ENCODE results near the gene PHLDA2.

Gene PHLDA2

DNA sequence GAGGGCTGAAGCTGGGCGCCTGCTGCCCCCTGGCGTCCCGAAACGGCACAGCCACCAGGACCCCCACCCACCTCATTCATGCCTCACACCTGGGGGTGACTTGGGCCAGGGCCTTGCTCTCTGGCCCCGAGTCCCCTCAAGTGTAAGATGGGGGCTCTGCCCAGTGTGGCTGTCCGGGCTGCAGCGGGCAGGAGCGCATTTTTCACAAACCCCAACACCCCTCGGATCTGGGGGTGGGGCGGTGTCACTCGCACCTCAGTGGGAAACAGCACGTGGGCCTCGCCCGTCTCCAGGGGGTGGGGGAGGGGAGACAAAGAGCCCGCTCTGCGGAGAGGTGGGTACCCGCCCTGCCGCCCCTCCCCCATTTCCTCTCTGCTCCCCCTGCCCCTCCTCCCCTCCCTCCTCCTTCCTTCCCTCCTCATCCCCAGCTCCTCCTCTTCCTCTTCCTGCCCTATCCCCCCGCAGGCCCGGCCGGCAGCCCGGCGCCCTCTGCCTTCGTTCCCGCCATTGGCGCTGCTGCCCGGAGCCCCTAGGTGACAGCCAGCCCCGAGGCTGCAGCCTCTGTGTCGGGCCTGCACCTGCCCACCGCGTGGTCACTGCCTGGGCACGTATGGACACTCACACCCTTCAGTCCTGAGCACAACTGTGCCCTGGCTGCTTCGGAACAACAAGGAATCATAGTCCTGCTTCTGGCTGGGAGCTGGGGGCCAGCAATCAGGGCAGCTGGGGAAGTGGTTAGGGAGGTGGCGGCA, 36.8 kb downstream of the PHLDA2 start:
- peak; percentile 52 for DNase-seq

DNA sequence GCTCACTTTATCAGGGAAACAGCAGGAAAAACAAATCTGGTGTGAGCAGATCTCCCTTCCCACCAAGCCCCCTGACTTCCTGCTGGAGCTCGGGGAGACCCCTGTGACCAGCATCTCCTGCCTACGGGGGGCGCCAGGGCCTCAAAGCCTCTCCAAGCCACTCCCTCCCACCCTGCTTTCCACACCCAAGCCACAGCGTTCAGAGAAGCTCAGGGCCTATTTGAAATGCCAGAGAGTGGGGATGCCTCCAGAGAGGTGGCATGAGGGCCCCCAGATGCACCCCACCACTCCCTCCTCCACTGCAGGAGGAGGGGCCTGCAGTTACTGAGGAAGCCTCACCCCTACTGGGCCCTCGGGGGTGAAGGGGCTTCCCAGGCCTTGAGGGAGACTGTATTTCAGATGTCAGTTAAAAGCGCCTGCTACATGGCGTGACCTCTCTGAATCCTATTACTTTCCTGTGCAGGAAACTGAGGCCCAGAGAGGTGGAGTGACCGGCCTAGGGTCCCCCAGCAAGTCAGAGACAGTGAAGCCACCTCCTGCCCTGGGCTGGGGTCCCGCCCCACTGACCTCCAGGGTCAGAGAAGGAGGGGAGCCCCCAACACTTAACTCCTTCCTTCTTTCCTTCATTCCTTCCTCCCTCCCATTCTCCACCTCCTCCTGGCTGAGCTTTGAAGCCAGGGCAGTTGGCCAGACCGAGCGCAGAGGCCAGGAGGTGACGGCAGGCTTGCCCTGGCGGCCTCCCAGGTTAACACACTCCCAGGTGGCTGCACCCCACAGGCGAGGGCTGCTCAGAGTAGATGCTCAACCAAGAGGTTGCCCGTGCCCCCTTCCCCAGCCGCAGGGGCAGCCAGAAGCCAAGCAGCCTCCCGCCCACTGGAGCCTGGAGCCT, 37.6 kb downstream of the PHLDA2 start:
- DNase-seq = peak; percentile 31

DNA sequence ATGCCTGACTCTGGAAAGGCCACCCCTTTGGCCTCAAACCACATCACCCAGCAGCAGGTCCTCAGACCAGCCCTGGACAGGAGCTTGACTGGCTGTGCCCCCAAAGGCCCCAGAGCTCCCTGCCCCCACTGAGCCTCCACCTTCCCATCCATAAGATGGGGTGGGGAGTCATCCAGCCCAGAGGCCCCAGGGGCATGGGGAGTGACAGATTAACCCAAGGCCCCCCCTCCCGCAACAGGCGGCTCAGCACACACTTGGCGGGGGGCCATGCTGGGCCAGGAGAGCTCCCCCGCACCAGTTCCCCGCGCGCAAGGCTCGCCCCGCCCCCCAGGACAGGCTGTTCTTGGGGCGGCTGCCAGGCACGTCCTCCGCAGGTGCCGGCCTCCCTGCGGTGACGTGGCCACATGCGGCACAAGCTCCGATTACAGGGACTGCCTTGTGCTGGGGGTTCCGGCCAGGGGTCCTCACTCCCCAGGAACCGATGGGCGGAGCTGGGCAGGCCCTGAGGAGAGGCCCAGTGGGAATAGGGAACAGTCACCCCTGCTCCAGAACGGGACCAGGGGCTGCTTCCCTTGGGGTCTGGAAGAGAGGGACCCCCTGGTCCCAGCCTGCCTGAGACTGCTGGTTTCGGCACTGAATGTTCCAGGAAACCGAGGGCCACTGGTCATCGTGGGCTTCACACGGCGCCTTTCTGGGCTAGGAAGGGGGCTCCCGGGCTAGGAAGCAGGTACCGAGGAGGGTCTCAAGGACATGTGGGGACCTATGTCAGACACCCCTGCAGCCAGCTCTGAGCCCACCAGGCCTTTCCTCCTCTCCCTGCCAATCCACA, 38.5 kb downstream of the PHLDA2 start:
- no peak for DNase-seq

DNA sequence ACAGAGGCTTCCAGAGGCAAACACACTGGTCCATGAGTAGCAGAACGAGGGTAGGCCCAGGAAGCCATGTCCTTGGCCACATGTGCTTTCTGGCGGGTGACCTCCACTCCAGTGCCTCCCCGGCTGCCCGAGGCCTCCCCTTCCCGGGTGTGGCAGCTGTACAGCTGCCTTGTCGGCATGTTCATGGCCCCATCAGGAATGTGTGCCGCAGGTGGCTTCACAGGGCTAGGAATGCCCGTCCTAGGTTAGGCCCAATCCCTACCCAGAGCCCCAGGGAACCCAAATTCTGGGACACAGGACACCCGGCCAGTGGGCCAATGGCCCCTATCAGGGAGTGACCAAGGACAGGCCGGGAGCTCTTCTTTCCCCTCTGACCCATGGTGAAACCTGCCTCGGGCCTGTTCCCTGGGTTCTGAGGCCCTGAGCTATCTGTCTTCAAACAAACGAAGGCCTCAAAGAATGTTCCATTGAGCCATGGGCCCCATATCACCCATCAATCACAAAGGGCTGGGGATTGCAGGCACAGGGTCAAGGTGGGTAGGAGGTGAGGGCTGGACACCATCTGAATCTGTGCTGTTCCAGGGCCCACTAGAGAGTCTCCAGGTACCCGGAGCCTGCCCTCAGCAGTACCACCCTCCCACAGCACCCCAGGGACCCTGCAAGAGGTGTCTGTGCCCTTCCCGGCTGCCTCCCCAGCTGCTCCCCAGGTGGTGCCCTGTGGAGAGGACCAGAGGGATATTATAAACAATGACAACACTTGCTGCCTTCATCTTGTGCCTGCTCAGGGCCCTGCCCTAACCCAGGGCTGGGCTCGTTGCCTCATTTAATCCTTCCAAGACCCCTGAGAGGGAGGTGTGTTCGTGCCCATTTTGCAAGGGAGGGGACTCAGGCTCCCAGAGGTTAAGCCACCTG, 39.6 kb downstream of the PHLDA2 start:
- DNase-seq = no peak

DNA sequence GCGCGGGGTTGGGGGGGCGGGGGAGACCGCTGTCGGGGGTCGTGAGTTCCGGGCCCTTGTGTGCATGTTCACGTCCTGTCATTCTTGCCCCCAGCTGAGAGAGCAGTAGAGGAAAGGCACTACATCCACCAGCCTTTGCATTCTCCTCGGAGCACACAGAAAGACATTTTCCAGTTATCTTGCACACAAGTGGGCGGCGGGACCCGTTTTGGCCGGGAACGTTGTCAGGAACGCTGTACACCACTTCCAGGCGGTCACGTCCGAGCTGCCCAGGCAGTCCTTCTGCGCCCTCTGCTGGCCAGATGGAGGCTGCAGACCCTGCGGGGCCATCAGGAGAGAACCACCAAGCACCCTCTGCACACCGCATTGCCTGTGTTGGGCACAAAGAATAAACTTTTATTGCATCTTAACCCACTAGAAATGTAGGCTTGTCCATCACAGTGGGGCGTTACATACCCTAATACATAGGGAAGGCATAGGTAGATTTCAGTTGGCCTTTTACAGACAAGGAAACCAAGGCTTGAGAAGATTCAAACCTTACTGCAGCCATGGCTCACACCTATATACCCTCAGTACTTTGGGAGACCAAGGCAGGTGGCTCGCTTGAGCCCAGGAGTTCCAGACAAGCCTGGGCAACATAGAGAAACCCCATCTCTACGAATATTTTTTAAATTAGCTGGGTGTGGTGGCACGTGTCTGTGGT, 40.8 kb downstream of the PHLDA2 start:
- DNase-seq = peak; percentile 69

DNA sequence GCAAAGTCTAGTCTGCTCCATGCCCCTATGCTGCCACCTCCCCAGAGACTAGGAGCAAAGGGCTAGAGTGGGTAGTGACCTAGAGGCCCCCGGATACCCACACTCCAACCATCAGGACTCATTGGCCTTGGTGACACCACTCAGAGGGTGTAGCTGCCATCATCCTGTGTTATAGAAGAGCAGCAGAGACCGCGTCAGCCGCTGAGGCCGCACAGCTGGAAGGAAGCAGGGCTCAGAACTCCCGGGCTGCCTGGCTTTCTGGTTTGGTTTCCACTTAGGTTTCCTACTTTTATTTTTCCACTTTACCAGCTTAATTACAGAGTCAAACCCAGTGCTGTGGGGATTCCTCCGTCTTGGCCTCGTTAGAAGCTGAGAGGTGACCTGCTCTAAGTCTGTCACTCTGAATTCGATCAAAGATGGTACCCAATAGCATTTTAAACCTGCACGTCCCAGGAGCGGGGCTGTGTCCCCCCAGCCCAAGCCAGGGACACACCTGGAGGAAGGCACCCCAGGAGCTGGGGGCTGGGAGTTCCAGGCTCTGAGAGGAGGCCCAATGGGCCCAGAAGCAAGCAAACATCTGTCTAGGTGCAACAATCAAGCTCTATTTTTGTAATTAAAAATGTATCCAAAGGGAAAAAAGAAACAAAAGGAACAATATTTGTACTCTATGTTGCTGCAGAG, 41.6 kb downstream of the PHLDA2 start:
- no peak for DNase-seq

DNA sequence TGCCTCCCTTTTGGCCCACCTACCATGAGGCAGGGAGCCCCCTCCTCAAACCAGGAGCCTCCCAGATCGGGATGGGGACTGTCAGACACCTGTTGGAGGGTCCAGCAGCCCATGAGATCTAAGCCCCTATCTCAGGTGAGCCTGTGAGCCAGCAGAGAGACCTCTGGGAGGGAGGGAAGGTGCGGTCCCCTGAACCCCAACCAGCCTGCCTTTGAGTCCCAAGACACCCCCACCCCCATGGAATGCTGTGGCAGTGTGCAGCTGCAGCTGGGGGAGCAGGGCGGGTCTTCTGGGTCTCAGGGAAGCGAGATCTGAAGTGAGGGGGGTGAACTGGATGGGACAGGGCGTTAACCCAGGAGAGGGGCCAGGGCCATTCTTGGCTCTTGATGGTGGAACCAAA, 42.3 kb downstream of the PHLDA2 start:
- no peak for DNase-seq

DNA sequence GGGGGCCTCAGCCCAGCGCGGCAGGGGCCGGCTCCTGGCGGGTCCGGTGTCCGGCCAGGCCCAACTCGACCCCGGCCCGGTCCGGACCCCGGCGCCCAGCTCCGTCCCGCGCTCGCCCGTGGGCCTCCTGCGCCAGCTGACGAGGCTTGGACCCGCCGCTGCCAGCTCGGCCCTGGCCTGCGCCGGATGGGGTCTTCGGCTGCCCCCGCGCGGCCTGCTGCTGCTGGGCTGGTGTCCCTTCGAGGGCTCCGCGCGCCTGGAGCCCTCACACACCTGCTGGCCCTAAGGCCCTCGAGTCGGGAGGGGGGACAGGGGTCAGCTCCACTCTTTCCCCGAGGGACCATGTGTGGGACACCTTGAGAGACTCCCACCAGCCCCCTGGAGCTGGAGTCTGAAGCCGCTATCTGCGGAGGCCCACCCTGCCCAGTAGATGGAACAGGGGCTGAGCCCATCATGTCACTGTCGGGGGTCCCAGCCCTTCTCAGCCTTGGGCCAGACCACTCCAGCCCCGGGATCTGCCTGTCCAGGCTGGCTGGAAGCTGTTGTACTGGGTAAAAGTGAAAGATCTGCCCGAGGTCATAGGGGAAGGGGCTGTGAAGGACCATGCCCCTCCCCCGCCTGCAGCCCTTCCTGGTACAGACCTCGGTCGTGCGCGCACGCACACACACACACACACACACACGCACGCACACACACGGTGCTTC, 42.9 kb downstream of the PHLDA2 start:
- DNase-seq = no peak

DNA sequence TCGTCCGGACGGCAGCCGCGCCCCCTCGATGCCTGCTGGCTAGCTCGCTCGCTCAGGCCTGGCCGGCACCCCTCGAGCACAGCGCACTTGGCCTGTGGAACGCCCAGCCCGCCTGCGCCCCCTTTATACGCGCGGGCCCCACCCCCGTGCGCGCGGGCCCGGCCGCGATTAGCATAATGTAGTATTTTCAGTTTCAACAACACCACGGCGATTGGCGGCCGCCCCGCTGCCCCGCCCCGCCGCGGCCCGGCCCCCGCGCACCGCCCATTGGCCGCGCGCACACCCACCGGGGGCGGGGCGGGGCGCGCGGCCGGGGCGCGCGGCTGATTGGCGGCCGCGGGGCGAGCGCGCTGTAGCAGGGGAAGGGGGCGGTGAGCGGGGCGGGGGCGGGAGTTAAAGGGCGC, 43.5 kb downstream of the PHLDA2 start, which contains the start of gene CDKN1C:
Gene CDKN1C, minus strand, starts transcription at position 98 of the 404 bp plus-strand sequence. CDS start 319 bp downstream, outside the sequence.
- peak; percentile 25 for DNase-seq

DNA sequence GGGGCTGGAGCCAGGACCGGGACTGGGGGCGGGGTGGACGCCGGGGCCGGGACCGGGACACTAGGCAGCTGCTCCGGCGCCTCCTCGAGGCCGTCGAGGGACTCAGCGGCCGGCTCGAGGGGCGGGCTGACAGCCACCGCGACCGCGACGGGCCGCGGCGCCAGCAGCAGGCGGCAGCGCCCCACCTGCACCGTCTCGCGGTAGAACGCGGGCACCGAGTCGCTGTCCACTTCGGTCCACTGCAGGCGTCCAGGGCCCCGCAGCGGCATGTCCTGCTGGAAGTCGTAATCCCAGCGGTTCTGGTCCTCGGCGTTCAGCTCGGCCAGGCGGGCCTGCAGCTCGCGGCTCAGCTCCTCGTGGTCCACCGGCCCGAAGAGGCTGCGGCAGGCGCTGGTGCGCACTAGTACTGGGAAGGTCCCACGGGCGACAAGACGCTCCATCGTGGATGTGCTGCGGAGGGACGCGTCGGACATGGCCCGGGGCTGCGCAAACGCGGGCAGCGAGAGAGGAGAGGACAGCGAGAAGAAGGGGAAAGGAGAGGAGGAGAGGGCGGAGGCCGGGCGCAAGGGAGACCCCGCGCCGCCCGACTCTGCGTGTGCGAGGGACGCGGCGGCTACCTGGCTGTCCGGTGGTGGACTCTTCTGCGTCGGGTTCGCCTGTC, 44.1 kb downstream of the PHLDA2 start:
- DNase-seq = no peak

DNA sequence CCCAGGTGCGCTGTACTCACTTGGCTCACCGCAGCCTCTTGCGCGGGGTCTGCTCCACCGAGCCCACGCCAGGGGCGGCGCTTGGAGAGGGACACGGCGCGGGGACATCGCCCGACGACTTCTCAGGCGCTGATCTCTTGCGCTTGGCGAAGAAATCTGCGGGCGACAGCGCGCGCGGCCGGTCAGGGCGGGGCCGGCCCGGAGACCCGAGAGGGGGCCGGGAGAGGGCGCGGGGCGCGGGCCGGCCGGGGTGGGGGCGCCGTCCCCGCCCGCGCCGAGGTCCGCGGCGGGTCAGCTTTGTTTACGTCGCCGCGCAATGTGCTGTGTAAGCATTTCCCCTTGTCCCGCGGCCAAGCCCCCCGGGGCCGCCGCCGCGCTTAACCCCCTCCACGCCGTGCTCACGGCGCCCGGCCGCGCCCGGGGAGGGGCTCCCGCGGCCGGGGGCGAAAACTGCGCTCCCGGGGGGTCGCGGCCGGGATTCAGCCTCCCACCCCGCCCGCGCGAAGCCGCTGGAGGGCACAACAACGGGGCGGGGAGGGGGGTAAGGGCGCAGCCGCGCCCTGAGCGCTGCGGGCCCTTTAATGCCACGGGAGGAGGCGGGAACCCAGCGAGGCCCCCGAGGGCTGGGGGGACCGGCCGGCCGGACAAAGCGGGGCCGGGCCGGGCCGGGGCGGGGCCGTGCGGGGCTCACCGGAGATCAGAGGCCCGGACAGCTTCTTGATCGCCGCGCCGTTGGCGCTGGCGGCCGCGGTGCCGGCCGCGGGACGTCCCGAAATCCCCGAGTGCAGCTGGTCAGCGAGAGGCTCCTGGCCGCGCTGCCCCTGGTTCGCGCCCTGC, 45.0 kb downstream of the PHLDA2 start:
- DNase-seq = no peak

DNA sequence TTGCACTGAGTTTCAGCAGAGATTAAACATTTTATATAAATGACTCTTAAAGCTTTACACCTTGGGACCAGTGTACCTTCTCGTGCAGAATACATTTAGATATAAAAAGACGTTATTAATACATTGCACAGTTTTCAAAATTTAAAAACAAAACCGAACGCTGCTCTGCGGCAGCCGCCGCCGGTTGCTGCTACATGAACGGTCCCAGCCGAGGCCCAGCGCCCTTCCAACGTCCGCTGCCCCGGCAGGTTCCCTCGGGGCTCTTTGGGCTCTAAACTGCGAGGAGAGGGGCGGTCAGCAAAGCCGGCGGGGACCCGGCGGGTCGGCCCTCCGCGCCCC, 45.6 kb downstream of the PHLDA2 start:
- DNase-seq = no peak

DNA sequence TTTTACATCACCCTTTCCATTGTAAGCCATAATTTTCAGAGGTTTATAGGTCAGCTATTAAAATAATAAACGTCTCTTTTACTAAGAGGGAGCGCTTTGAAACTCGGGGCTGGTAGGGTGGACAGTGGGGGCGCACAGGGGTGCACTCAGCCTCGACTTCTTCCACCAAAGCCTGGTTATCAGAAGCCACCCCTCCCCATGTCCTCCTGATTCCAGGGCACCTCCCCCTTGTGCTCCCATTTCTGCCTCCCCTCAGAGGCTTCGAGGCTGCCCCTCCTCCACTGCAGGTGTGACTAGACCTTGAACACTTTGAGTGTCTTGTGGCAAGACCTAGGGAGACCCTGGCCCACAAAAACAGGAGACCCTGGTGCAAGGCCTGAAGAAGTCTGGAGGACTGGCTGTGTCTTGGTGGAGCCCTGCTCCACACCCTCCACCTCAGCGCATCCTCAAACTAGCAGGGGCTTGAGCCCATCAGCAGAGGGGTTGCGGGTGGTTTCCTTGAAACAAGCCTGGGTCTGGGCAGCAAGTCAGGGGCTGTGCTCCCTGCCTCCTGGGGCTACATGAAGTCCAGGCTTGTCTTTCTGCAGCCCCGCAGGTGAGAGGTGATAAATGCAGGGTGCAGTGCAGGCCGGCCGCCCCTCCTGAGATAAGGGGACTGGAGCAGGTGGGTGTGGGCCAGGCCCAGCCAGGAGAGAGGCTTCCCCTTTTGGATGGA, 46.7 kb downstream of the PHLDA2 start:
- DNase-seq = no peak

DNA sequence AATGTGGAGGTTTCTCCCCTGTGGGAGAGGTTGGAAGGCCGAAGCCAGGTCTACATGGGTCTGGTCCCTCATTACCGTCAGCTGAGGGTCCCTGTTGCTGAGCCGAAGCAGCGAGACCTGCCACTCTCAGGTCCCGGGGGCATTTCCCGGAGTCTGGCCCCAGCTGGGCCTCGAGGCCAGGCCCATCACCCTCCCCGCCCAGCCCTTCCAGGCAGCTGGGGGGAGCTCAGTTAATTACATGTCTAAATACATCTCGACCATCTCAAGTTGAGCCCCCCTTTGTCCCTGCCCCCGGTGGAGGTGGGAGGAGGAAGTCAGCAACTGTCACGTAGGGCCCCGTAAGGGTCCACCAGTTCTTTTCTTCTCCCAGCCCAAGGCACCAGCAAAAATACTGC, 47.2 kb downstream of the PHLDA2 start:
- DNase-seq = no peak

DNA sequence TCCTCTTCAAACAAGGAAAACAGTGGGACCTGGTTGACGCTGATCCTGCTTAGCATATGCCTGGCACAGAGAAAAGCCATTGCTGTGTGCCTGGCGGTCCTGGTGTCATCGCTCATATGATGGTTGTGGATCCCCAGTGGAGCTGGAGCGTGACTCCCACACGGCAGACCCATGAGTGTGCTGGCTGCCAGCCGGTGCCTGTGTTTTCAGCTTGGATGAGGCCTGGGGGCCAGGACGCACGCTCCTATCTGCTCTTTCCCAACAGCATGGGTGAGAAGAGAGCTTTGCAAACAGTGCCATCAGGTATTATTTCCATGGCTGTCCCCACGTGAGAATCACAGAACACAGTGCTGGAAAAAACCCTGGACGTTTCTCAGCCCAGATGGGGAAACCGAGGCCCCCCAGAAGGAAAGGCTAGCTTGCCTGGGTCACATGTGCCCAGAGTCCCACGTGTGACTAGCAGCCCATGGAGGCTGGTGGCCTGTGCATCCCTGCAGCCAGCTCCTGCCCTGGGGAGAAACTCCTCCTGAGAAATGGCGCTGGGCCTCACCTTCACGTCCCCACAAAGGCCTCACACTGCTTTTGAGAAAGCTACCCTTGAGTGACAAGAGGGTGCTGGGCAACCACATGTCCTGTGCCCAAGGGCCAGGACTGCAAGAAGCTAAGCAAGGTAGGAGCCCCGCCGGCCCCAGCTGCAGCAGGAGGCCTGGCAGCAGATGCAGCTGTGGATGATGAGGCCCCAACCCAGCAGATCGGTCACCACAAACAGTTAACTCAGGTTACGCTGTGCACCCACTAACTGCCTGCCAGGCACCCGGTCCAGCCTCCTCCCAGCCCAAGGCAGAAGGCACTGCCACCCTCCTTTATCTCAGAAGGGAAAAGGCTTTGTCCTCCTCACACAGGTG, 47.9 kb downstream of the PHLDA2 start:
- no peak for DNase-seq

DNA sequence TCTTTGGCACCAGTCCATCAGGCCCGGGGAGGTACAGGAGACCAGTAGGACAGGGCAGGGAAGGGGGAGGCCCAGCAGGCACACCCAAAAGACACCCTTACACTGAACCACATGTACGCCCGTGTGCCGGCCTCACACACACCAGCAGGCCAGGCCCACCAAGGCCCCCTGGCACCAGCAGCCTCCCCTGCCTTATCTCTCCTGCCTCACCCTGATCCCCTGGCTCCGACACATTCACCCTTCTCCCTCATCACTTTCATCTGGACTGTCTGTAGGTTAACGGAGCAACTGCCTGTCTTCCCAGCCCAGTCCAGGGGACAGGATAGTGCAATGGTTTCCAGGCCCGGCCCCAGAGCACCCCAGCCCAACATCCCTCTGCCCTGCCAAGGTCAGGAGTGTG, 48.6 kb downstream of the PHLDA2 start:
- no peak for DNase-seq

DNA sequence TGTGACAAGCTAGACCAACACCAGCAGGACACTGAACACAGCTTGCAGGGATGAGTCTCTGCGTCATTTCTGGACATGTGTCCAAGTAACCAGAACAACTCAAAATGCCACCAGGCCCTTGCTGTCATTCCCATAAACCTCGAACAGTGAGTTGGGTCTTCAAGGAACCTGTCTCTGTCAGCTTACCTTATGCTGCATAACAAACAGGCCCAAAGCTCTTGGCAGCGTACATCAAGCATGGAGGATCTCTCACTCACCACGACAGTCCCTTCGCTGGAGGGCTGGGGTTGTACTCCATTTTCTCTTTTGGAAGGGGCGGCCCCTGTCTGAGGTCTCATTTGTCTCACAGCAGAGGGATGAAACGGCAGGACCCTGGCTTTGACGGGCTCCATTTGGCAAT, 50.4 kb downstream of the PHLDA2 start:
- DNase-seq = no peak
